Femur (tissue), 1 donor: ENCODE results near the gene SLC25A25.
"Not testable (repeated sequence)": the region's sequence is repeated elsewhere in the genome, so short reads cannot be mapped to it uniquely, and the experiment has no call there.

Source experiments
- DNase-seq: peaks from one replicate; pipeline ENCODE4 v3.0.0-alpha.2; 2017

The SLC25A25 gene

DNA sequence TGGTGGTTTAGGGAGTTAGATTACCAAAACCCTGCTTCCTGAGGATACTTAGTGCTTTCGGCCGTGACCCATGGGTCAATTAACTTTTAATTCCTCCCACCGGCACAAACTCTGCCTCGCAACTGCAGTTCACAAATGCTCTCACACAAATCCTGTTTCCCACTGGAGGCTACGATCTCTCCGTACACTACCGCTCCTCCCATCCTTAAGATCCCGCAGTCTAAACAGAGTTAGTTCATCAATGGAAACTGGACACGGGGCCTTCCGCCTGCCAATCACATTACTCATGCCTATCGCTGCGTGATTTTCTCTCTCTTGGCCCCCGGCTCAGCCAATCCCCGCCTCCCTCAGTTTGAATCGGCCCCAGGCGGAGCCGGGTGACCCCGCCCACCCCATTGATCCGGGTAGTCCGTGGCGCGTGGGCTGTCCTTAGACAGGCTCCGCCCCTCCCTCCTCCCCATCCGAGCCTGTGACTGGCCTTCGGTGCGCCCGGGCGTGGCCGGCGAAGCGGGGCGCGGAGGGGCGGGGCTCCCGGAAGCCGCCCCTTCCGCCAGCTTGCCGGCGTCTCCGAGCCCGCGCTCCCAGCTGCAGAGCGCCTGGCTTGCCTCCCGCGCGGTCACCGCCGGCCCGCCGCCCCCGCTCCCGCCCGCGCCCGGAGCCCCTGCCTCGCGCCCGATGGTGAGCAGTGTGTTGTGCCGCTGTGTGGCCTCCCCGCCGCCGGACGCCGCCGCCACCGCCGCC, at the start of gene SLC25A25:
TSS of gene SLC25A25 (plus strand) at position 588 of the 741 bp plus-strand sequence. CDS start at position 676, 88 bp downstream.
- peak; percentile 100 for DNase-seq

GRCh38 chr9:128020692-128021091, 47.3 kb upstream of the SLC25A25 start:
- DNase-seq, result no peak

DNA sequence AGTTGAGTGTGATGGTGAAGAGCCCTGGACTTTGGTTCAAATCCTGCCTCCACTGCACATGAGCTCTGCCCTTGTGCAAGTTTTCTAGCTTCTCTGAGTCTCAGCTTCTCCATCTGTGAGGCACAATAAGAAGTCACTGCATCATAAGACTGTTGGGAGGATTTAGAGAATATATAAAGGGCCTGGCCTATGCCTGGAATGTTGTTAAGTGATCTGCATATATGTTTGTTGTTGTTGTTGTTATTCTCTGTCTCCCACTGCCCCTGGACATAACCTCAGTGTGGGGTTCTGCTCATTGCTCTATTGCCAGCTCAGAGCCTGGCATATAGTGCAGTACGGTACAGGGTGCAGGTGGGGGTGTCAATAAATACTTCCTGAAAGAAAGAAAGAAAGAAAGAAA, 46.9 kb upstream of the SLC25A25 start:
- no peak for DNase-seq

GRCh38 chr9:128022886-128023285, 45.1 kb upstream of the SLC25A25 start:
- no peak for DNase-seq

- DNase-seq, result not testable (repeated sequence)
These were observed 44.4 kb upstream of the SLC25A25 start for GRCh38 chr9:128023671-128024070.

- no peak for DNase-seq
These were observed 43.2 kb upstream of the SLC25A25 start for GRCh38 chr9:128024761-128025308.

DNA sequence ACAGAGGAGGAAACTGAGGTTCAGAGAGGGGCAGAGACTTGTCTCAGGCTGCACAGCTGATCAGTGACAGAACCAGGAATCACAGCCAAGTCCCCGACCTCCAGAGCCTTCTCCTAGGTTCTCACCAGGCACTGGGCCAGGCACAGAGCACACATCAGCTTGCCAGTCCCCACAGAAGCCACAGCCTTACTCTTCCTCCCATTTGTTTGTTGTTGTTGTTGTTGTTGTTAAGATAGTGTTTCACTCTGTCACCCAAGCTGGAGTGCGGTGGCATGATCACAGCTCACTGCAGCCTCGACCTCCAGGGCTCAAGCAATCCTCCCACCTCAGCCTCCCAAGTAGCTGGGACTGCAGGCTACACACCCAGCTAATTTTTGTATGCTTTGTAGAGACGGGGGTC, 42.3 kb upstream of the SLC25A25 start:
- no peak for DNase-seq

- no peak for DNase-seq
These were observed 41.7 kb upstream of the SLC25A25 start for GRCh38 chr9:128026255-128026772.

DNA sequence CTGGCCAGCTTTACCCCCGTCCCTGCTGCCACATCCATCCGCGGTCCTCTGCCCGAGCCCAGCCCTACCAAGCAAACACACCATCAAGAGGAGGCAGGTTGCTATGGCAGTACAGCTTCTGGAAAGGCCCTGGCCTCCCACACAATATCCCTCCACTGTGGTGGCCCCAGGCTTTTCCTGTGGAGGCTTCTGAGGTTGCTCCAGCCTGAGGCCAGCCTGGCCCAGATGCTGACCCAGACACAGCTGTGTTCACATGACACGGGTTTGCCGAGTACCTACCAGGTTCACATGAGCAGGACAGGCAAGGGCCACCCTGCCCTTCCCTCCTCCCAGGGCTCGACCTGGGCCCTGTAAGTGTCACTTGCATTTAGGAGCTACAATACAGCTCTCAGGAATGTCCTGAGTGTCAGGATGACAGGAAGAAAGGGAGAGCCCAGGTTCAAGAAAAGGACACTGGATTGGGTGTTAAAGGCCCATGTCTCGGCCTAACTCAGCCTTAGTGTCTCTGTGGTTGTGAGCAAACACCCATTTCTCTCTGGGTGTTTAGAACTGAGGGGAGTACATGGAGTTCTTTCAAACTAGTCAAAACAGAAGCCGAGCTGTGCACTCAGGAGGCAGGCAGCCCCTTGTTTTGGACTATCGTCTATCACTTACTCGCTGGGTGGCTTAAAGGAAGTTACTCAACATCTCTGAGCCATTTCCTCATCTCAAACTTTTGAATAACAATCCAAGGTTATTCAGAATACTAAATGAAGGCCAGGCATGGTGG, 41.1 kb upstream of the SLC25A25 start:
- DNase-seq, result no peak

DNA sequence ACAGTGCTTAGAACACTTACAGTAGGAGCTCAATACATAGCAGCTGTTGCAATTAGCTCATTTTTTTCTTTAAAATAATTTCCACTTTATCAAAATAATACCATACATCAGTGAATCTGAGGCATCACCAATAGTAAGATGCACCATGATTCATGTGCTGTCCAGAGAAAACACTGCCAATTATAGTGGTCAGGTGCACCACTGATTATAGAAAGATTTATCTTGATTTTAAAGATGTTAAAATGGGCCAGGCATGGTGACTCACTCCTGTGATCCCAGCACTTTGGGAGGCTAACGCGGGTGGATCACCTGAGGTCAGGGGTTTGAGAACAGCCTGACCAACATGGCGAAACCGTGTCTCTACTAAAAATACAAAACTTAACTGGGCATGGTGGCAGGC, 40.3 kb upstream of the SLC25A25 start:
- DNase-seq, result no peak

GRCh38 chr9:128033609-128034008, 34.4 kb upstream of the SLC25A25 start:
- no peak for DNase-seq

DNA sequence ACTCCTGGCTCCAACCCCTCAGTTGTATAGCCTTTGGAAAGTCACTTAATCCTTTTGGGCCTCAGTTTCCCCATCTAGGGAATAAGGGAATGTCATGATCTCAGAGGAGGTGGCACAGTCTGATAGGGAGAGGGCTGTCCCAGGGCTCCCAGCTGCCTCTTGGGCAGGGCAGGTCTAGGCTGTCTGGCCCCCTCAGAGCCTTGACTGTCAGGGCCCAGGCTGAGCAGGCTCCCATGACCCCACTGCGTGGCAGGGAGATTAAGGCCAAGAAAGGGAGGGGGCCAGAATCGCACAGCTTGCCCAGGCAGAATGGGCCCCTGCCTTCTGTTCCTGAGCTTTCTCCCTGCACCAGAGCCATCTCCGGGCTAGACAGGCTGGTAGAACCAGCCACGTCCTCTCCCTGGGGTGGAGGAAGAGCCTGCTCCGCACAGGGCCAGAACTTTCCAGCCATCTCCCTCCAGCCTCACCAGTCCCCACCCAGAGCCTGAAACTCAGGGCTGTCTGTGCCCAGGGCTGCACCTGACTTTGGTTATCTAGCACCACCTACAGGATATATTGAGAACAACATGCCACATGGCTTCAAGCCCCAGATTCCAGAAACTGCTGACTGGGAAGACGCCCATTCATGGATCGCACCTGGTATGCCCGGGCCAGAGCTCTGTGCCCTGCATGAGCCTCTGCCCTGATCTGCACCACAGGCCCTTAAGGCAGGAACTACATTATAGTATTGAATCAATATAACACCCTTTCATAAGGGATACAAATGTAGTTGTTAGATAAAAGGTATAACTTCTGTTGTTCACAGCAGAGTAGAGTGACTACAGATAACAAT, 33.0 kb upstream of the SLC25A25 start:
- DNase-seq, result peak; percentile 56

- DNase-seq, result not testable (repeated sequence)
These were observed 31.5 kb upstream of the SLC25A25 start for GRCh38 chr9:128036522-128036921.

- not testable (repeated sequence) for DNase-seq
These were observed 27.2 kb upstream of the SLC25A25 start for GRCh38 chr9:128040783-128041182.

- no peak for DNase-seq
These were observed 26.0 kb upstream of the SLC25A25 start for GRCh38 chr9:128042043-128042442.

GRCh38 chr9:128043467-128043868, 24.6 kb upstream of the SLC25A25 start:
- no peak for DNase-seq

GRCh38 chr9:128045409-128045808, 22.6 kb upstream of the SLC25A25 start:
- DNase-seq, result not testable (repeated sequence)

- no peak for DNase-seq
These were observed 22.2 kb upstream of the SLC25A25 start for GRCh38 chr9:128045831-128046230.

DNA sequence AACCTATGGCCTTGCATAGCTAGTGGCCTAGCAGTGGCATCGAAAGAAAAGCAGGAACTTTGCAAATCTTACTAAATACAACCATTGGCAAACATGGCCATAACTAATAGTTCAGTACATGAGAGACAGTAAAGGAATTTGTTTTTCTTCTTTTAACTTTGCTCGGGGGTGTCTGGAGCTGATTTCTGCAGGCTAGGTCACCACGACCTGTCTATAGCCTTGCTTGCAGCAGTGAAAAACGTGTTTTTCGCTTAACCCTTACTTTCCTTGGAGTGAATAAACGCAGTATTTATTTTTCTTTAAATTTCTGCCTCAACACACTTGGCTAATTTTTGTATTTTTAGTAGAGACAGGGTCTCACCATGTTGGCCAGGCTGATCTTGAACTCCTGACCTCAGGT, 20.8 kb upstream of the SLC25A25 start:
- DNase-seq, result no peak

- DNase-seq, result no peak
These were observed 19.4 kb upstream of the SLC25A25 start for GRCh38 chr9:128048663-128049062.

- no peak for DNase-seq
These were observed 18.2 kb upstream of the SLC25A25 start for GRCh38 chr9:128049843-128050242.

- no peak for DNase-seq
These were observed 15.9 kb upstream of the SLC25A25 start for GRCh38 chr9:128051932-128052709.
